Mesodermal cell (in vitro differentiated cells): ENCODE results near the gene ARHGAP21. TPM values are rescaled to one million over a fixed set of nuclear protein-coding genes. Genes with fewer than 3 reads are reported as not detected.
"Not testable (repeated sequence)": the region's sequence is repeated elsewhere in the genome, so short reads cannot be mapped to it uniquely, and the experiment has no call there.

Experiments
- H3K27ac ChIP-seq: 2 replicates; pipeline ENCODE4 v1.7.0; 2013; ENCODE audit warnings: mild to moderate bottlenecking, low read depth, low read length, moderate library complexity; ENCODE audit not compliant: severe bottlenecking
- H3K36me3 ChIP-seq: 2 replicates; pipeline ENCODE4 v1.7.1; 2013; ENCODE audit warnings: mild to moderate bottlenecking, low read length, moderate library complexity; ENCODE audit not compliant: control insufficient read depth, insufficient read depth
- H3K4me1 ChIP-seq: one replicate; pipeline ENCODE4 v1.7.1; 2013; ENCODE audit warnings: mild to moderate bottlenecking, low read length; ENCODE audit not compliant: insufficient read depth, control insufficient read depth, poor library complexity, severe bottlenecking
- H3K4me3 ChIP-seq: 2 replicates; pipeline ENCODE4 v1.7.0; 2013; ENCODE audit warnings: low read length, control low read depth, mild to moderate bottlenecking; ENCODE audit not compliant: insufficient read depth, poor library complexity, severe bottlenecking; ENCODE audit errors: extremely low read depth
- H3K9me3 ChIP-seq: 2 replicates; pipeline ENCODE4 v1.7.1; 2013; ENCODE audit warnings: mild to moderate bottlenecking, low read length, moderate library complexity; ENCODE audit not compliant: control insufficient read depth
- WGBS, 2 experiments: methylation state at CpG; one replicate each; pipeline ENCODE4 v1.1.5; 2013; ENCODE audit warnings: missing lambda C conversion rate in 2 of 2; ENCODE audit not compliant: insufficient coverage in 2 of 2; 5-methylcytosine and 5-hydroxymethylcytosine counted together
- polyA plus RNA-seq, 2 experiments: library from polyadenylated mRNA; stranded (reverse); fragments of 50-300 nt; gene quantifications; one replicate each; pipeline ENCODE4 v1.2.3, GENCODE V29; 2013

ARHGAP21 gene
- 47.6 TPM for polyA plus RNA-seq (2013, experiment 1 of 2)
- polyA plus RNA-seq (2013, experiment 2 of 2) = 45.8 TPM

- WGBS, 2 experiments = 0% methylated on average over 12 to 17 of the region's 46 CpGs
- Histone ChIP-seq H3K27ac (peak within 1 kb of the TSS; percentile 93), H3K4me1 (peaks cover 10% of the 10 kb centered on the region), H3K36me3 (peaks cover 4% of the 10 kb centered on the region), H3K9me3 (no peaks in the 10 kb centered on the region), H3K4me3 (peak within 1 kb of the TSS; percentile 86)
Observed at GRCh38 chr10:24723788-24724380, at the start of gene ARHGAP21. TSS of gene ARHGAP21 (minus strand) at chr10:24723887. CDS start at chr10:24721899, 1,988 bp downstream.

- Histone ChIP-seq H3K9me3 (no peaks in the 10 kb centered on the region), H3K4me1 (no peaks in the 10 kb centered on the region), H3K4me3 (no peak overlapping the region), H3K27ac (no peak overlapping the region), H3K36me3 (no peaks in the 10 kb centered on the region)
- 60% methylated on average over 1 of the region's 1 CpG for WGBS, 2 experiments
Observed at GRCh38 chr10:24771943-24772694, 48.4 kb upstream of the ARHGAP21 start.

- H3K4me1 ChIP-seq = peaks cover 10% of the 10 kb centered on the region
- H3K4me3 ChIP-seq, H3K27ac ChIP-seq, H3K9me3 ChIP-seq, H3K36me3 ChIP-seq: not testable (repeated sequence)
- 33% methylated on average over 1 of the region's 1 CpG; no CpG with 5 or more reads in 1 of the 2 experiments for WGBS, 2 experiments
Observed at GRCh38 chr10:24764991-24765390, 41.3 kb upstream of the ARHGAP21 start.

- WGBS, 2 experiments = 0 to 50% methylated on average over 1 of the region's 2 CpGs
- Histone ChIP-seq H3K27ac (peak overlapping the region; percentile 76), H3K4me1 (peaks cover 10% of the 10 kb centered on the region), H3K9me3 (peaks cover 9% of the 10 kb centered on the region), H3K36me3 (no peaks in the 10 kb centered on the region), H3K4me3 (no peak overlapping the region)
Observed at GRCh38 chr10:24762966-24763623, 39.4 kb upstream of the ARHGAP21 start.

- H3K4me3 ChIP-seq = no peak overlapping the region
- H3K36me3 ChIP-seq = no peaks in the 10 kb centered on the region
- peaks cover 9% of the 10 kb centered on the region for H3K9me3 ChIP-seq
- H3K27ac ChIP-seq = peak overlapping the region; percentile 76
- peaks cover 10% of the 10 kb centered on the region for H3K4me1 ChIP-seq
- WGBS, 2 experiments = 92 to 93% methylated on average over 2 to 3 of the region's 8 CpGs
Observed at GRCh38 chr10:24762161-24762924, 38.7 kb upstream of the ARHGAP21 start.

- Histone ChIP-seq H3K27ac (no peak overlapping the region), H3K9me3 (peaks cover 3% of the 10 kb centered on the region), H3K36me3 (no peaks in the 10 kb centered on the region), H3K4me3 (no peak overlapping the region), H3K4me1 (peaks cover 10% of the 10 kb centered on the region)
- 73 to 89% methylated on average over 1 to 2 of the region's 2 CpGs for WGBS, 2 experiments
Observed at GRCh38 chr10:24759672-24760071, 36.0 kb upstream of the ARHGAP21 start.

- not testable (repeated sequence) for H3K4me3 ChIP-seq, H3K4me1 ChIP-seq, H3K9me3 ChIP-seq, H3K36me3 ChIP-seq, H3K27ac ChIP-seq
- 77 to 79% methylated on average over 3 of the region's 3 CpGs for WGBS, 2 experiments
Observed at GRCh38 chr10:24758254-24758653, 34.6 kb upstream of the ARHGAP21 start.

GRCh38 chr10:24756283-24756682 is 32.6 kb upstream of the ARHGAP21 start:
- WGBS, 2 experiments = 88 to 89% methylated on average over 1 of the region's 1 CpG
- Histone ChIP-seq H3K27ac (no peak overlapping the region), H3K9me3 (no peaks in the 10 kb centered on the region), H3K4me3 (no peak overlapping the region), H3K4me1 (peaks cover 3% of the 10 kb centered on the region), H3K36me3 (no peaks in the 10 kb centered on the region)

- peaks cover 3% of the 10 kb centered on the region for H3K4me1 ChIP-seq
- H3K4me3 ChIP-seq = no peak overlapping the region
- WGBS, 2 experiments = no CpG with 5 or more reads among the region's 1 CpG
- H3K9me3 ChIP-seq = no peaks in the 10 kb centered on the region
- H3K36me3 ChIP-seq = no peaks in the 10 kb centered on the region
- no peak overlapping the region for H3K27ac ChIP-seq
Observed at GRCh38 chr10:24751716-24752115, 28.0 kb upstream of the ARHGAP21 start.

GRCh38 chr10:24750695-24751094 is 27.0 kb upstream of the ARHGAP21 start:
- H3K36me3 ChIP-seq = no peaks in the 10 kb centered on the region
- no peak overlapping the region for H3K27ac ChIP-seq
- H3K4me3 ChIP-seq = no peak overlapping the region
- H3K4me1 ChIP-seq = peaks cover 3% of the 10 kb centered on the region
- WGBS, 2 experiments = no CpG with 5 or more reads among the region's 2 CpGs
- H3K9me3 ChIP-seq = no peaks in the 10 kb centered on the region
